Liver (tissue), 9 donors: Measurements from ENCODE around the gene ME2. TPM values are rescaled to one million over a fixed set of nuclear protein-coding genes. Genes with fewer than 3 reads are reported as not detected.

Experiments
- DNase-seq: peaks from one replicate; pipeline ENCODE4 v3.0.0-alpha.2; 2017; ENCODE audit warnings: low spot score
- H3K27ac ChIP-seq, 2 donors: one replicate each; pipeline ENCODE4 v1.7.0; 2013; ENCODE audit warnings: inconsistent platforms in 2 of 2, low read length in 2 of 2, control low read depth in 1 of 2, low read depth in 1 of 2, mild to moderate bottlenecking in 1 of 2
- H3K27me3 ChIP-seq, 4 donors: one replicate each; pipeline versions ENCODE4 v1.6.1 to v1.7.0; 2013; ENCODE audit warnings: low read length in 3 of 4, inconsistent platforms in 1 of 4, mild to moderate bottlenecking in 1 of 4, moderate library complexity in 1 of 4; ENCODE audit not compliant: control insufficient read depth in 4 of 4, insufficient read depth in 4 of 4
- H3K36me3 ChIP-seq, 4 donors: one replicate each; pipeline versions ENCODE4 v1.6.1 to v1.7.0; 2013; ENCODE audit warnings: low read length in 3 of 4, mild to moderate bottlenecking in 3 of 4, low read depth in 1 of 4, moderate library complexity in 1 of 4; ENCODE audit not compliant: control insufficient read depth in 4 of 4, insufficient read depth in 3 of 4
- H3K4me1 ChIP-seq, 4 donors: one replicate each; pipeline versions ENCODE4 v1.6.1 to v1.7.0; 2013; ENCODE audit warnings: low read length in 3 of 4, mild to moderate bottlenecking in 3 of 4, moderate library complexity in 1 of 4; ENCODE audit not compliant: control insufficient read depth in 4 of 4, insufficient read depth in 4 of 4
- H3K4me3 ChIP-seq, 3 donors: one replicate each; pipeline versions ENCODE4 v1.6.1 to v1.7.0; 2013; ENCODE audit warnings: low read length in 3 of 3, control low read depth in 1 of 3, low read depth in 1 of 3, mild to moderate bottlenecking in 1 of 3
- H3K9ac ChIP-seq, 2 donors: one replicate each; pipeline ENCODE4 v1.7.0; 2013; ENCODE audit warnings: low read length in 2 of 2, mild to moderate bottlenecking in 2 of 2, moderate library complexity in 2 of 2, control low read depth in 1 of 2, low read depth in 1 of 2
- H3K9me3 ChIP-seq, 4 donors: one replicate each; pipeline versions ENCODE4 v1.6.1 to v1.7.0; 2013; ENCODE audit warnings: low read length in 3 of 4; ENCODE audit not compliant: control insufficient read depth in 4 of 4
- EGR1 ChIP-seq, 2 donors: IDR thresholded peaks; 2 replicates each; pipeline ENCODE4 v1.6.1; 2016 to 2018; ENCODE audit warnings: antibody characterized with exemption in 2 of 2, low read depth in 2 of 2
- FOXA1 ChIP-seq: IDR thresholded peaks from 2 replicates; pipeline ENCODE4 v1.6.1; 2016; ENCODE audit warnings: antibody characterized with exemption
- GABPA ChIP-seq, 2 donors: IDR thresholded peaks in 1 of 2; conservative IDR thresholded peaks in 1 of 2; 2 replicates each; pipeline ENCODE4 v1.6.1; 2016; ENCODE audit warnings: antibody characterized with exemption in 2 of 2, mild to moderate bottlenecking in 1 of 2, moderate library complexity in 1 of 2
- HNF4A ChIP-seq, 2 donors: conservative IDR thresholded peaks; 2 replicates each; pipeline ENCODE4 v1.6.1; 2016; ENCODE audit warnings: antibody characterized with exemption in 2 of 2, mild to moderate bottlenecking in 2 of 2
- HNF4G ChIP-seq: IDR thresholded peaks from 2 replicates; pipeline ENCODE4 v1.6.1; 2016; ENCODE audit warnings: antibody characterized with exemption
- JUND ChIP-seq, 2 donors: IDR thresholded peaks; 2 replicates each; pipeline ENCODE4 v1.6.1; 2016; ENCODE audit warnings: antibody characterized with exemption in 2 of 2
- RAD21 ChIP-seq, 2 donors: IDR thresholded peaks; 2 replicates each; pipeline ENCODE4 v1.6.1; 2016; ENCODE audit warnings: antibody characterized with exemption in 2 of 2, mild to moderate bottlenecking in 2 of 2
- RXRA ChIP-seq, 2 donors: IDR thresholded peaks; 2 replicates each; pipeline ENCODE4 v1.6.1; 2017 to 2018; ENCODE audit warnings: antibody characterized with exemption in 2 of 2, mild to moderate bottlenecking in 1 of 2
- SP1 ChIP-seq: IDR thresholded peaks from 2 replicates; pipeline ENCODE4 v1.6.1; 2018; ENCODE audit warnings: antibody characterized with exemption, mild to moderate bottlenecking
- TAF1 ChIP-seq: conservative IDR thresholded peaks from 2 replicates; pipeline ENCODE4 v1.6.1; 2016; ENCODE audit warnings: antibody characterized with exemption, mild to moderate bottlenecking
- YY1 ChIP-seq: IDR thresholded peaks from 2 replicates; pipeline ENCODE4 v1.6.1; 2016; ENCODE audit warnings: antibody characterized with exemption, mild to moderate bottlenecking
- WGBS: extraction: QIAGEN DNeasy Blood & Tissue Kit; methylation state at CpG from one replicate; pipeline ENCODE4 v1.1.7; 2013; 5-methylcytosine and 5-hydroxymethylcytosine counted together
- polyA plus RNA-seq, 2 donors: library from polyadenylated mRNA; stranded (reverse) in 1 of 2; unstranded in 1 of 2; fragments of 200-250 nt in 1 of 2; fragments of >200 nt in 1 of 2; fragmentation: Nextera tagmentation in 1 of 2; extraction: Ambion mirVana in 1 of 2; gene quantifications; one replicate each; pipeline versions ENCODE4 v1.2.1 to v1.2.3, GENCODE V29; 2013 to 2015
- total RNA-seq, 2 donors: library from RNA; depleted of rRNA; stranded (reverse); fragments of >200 nt; gene quantifications; one replicate each; pipeline ENCODE4 v1.2.3, GENCODE V29; 2014
- TF ChIP-seq, protein P1 (sequence below): IDR thresholded peaks from 2 replicates; pipeline ENCODE4 v1.6.1; 2016; ENCODE audit warnings: antibody characterized with exemption
- TF ChIP-seq, protein P2 (sequence below): IDR thresholded peaks from 2 replicates; pipeline ENCODE4 v1.6.1; 2016; ENCODE audit warnings: antibody characterized with exemption, mild to moderate bottlenecking
- TF ChIP-seq, protein P3 (sequence below): IDR thresholded peaks from 2 replicates; pipeline ENCODE4 v1.6.1; 2016; ENCODE audit warnings: antibody characterized with exemption
- TF ChIP-seq, protein P4 (sequence below): fragments of 150-350 bp; IDR thresholded peaks from 2 replicates; pipeline ENCODE4 v1.5.1; 2017; ENCODE audit warnings: improper control_type of control experiment, low read depth, low read length; ENCODE audit not compliant: missing input control
- TF ChIP-seq, protein P5 (sequence below): IDR thresholded peaks from 2 replicates; pipeline ENCODE4 v1.6.1; 2016; ENCODE audit warnings: antibody characterized with exemption
- donor health status: healthy.
- donor health status: healthy.
- donor health status: healthy.
- donor health status: healthy.
- donor health status: healthy.

The ME2 gene
- total and polyA plus RNA-seq, 4 donors: 9.0 to 33.8 (median 16.1) TPM

DNA sequence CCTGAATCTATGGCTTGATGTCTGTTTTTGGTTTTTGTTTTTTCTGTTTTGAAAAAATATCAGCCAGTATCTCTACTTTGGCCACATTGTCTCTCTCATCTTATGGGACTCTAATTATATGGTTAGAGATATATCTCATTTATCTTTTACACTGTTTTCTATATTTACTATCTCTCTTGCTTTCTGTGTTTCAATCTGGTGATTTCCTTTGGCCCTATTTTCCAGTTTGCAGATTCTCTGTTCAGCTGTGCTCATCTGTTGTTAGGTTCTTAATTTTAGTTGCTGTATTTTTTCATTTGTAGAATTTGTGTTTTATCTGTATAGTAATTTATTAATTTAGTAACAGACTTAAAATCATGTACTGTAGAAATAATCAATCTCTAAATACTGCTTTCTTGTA, 47.6 kb downstream of the ME2 start:
- TF ChIP-seq, protein P1, sequence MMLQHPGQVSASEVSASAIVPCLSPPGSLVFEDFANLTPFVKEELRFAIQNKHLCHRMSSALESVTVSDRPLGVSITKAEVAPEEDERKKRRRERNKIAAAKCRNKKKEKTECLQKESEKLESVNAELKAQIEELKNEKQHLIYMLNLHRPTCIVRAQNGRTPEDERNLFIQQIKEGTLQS: no peak
- TF ChIP-seq, protein P2, sequence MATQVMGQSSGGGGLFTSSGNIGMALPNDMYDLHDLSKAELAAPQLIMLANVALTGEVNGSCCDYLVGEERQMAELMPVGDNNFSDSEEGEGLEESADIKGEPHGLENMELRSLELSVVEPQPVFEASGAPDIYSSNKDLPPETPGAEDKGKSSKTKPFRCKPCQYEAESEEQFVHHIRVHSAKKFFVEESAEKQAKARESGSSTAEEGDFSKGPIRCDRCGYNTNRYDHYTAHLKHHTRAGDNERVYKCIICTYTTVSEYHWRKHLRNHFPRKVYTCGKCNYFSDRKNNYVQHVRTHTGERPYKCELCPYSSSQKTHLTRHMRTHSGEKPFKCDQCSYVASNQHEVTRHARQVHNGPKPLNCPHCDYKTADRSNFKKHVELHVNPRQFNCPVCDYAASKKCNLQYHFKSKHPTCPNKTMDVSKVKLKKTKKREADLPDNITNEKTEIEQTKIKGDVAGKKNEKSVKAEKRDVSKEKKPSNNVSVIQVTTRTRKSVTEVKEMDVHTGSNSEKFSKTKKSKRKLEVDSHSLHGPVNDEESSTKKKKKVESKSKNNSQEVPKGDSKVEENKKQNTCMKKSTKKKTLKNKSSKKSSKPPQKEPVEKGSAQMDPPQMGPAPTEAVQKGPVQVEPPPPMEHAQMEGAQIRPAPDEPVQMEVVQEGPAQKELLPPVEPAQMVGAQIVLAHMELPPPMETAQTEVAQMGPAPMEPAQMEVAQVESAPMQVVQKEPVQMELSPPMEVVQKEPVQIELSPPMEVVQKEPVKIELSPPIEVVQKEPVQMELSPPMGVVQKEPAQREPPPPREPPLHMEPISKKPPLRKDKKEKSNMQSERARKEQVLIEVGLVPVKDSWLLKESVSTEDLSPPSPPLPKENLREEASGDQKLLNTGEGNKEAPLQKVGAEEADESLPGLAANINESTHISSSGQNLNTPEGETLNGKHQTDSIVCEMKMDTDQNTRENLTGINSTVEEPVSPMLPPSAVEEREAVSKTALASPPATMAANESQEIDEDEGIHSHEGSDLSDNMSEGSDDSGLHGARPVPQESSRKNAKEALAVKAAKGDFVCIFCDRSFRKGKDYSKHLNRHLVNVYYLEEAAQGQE: no peak
- TF ChIP-seq SP1 (no peak), RXRA (IDR thresholded peaks at IDR 0.05) (no peak), FOXA1 (no peak), HNF4G (no peak), JUND (IDR thresholded peaks at IDR 0.05) (no peak), HNF4A (conservative IDR thresholded peaks at IDR 0.05) (no peak), EGR1 (IDR thresholded peaks at IDR 0.05; ENCODE audit: low read depth in 2 of 2) (no peak), RAD21 (IDR thresholded peaks at IDR 0.05) (no peak)
- TF ChIP-seq, protein P3, sequence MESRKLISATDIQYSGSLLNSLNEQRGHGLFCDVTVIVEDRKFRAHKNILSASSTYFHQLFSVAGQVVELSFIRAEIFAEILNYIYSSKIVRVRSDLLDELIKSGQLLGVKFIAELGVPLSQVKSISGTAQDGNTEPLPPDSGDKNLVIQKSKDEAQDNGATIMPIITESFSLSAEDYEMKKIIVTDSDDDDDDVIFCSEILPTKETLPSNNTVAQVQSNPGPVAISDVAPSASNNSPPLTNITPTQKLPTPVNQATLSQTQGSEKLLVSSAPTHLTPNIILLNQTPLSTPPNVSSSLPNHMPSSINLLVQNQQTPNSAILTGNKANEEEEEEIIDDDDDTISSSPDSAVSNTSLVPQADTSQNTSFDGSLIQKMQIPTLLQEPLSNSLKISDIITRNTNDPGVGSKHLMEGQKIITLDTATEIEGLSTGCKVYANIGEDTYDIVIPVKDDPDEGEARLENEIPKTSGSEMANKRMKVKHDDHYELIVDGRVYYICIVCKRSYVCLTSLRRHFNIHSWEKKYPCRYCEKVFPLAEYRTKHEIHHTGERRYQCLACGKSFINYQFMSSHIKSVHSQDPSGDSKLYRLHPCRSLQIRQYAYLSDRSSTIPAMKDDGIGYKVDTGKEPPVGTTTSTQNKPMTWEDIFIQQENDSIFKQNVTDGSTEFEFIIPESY: no peak
- TF ChIP-seq, protein P4, sequence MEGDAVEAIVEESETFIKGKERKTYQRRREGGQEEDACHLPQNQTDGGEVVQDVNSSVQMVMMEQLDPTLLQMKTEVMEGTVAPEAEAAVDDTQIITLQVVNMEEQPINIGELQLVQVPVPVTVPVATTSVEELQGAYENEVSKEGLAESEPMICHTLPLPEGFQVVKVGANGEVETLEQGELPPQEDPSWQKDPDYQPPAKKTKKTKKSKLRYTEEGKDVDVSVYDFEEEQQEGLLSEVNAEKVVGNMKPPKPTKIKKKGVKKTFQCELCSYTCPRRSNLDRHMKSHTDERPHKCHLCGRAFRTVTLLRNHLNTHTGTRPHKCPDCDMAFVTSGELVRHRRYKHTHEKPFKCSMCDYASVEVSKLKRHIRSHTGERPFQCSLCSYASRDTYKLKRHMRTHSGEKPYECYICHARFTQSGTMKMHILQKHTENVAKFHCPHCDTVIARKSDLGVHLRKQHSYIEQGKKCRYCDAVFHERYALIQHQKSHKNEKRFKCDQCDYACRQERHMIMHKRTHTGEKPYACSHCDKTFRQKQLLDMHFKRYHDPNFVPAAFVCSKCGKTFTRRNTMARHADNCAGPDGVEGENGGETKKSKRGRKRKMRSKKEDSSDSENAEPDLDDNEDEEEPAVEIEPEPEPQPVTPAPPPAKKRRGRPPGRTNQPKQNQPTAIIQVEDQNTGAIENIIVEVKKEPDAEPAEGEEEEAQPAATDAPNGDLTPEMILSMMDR: no peak
- no peak for DNase-seq

DNA sequence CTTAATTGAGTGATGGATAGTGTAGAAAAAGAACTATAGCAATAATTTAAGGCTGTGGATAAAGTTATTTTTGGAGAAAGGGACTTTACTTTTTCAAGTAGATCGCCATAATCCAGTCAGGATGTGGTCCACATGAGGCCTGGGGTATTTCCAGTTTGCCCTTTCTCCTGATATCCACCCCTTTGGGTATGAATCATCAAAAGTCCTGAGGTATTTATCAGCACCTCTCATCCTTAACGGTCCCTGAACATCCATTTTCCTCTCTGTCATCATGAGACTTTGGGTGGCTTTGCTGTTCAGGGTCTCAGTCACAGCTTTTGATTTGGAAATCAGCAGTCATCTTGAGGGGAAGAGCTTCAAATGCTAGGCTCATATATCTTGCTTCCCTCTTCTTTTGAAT, 49.6 kb downstream of the ME2 start:
- no peaks in the 10 kb centered on the region for H3K4me1 ChIP-seq
- H3K4me3 ChIP-seq: no peak overlapping the region
- H3K27me3 ChIP-seq: no peaks in the 10 kb centered on the region
- no peaks in the 10 kb centered on the region for H3K9me3 ChIP-seq
- DNase-seq: no peak
- no peak overlapping the region for H3K27ac ChIP-seq
- no peak for TF ChIP-seq FOXA1
- no peak for TF ChIP-seq HNF4A (conservative IDR thresholded peaks at IDR 0.05)
- TF ChIP-seq, protein P4: no peak
- TF ChIP-seq, protein P1: no peak
- TF ChIP-seq TAF1: no peak
- TF ChIP-seq GABPA (IDR thresholded peaks at IDR 0.05 in 1 of 2, conservative IDR thresholded peaks at IDR 0.05 in 1 of 2): no peak
- TF ChIP-seq SP1: no peak
- TF ChIP-seq JUND (IDR thresholded peaks at IDR 0.05): no peak
- no peak for TF ChIP-seq EGR1 (IDR thresholded peaks at IDR 0.05; ENCODE audit: low read depth in 2 of 2)
- no peak for TF ChIP-seq YY1
- TF ChIP-seq HNF4G: no peak
- TF ChIP-seq, protein P5, sequence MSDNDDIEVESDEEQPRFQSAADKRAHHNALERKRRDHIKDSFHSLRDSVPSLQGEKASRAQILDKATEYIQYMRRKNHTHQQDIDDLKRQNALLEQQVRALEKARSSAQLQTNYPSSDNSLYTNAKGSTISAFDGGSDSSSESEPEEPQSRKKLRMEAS: no peak
- H3K9ac ChIP-seq: no peak overlapping the region
- 91% methylated on average over 2 of the region's 2 CpGs for WGBS
- peaks cover 0 to 22% (median 11%) of the 10 kb centered on the region in 4 donors for H3K36me3 ChIP-seq

More for the DNA sequence above, 47.6 kb downstream of the ME2 start:
- Histone ChIP-seq H3K4me1 (no peaks in the 10 kb centered on the region), H3K9me3 (no peaks in the 10 kb centered on the region), H3K4me3 (no peak overlapping the region), H3K36me3 (peaks cover 0 to 26% (median 14%) of the 10 kb centered on the region in 4 donors), H3K27ac (no peak overlapping the region), H3K27me3 (no peaks in the 10 kb centered on the region), H3K9ac (no peak overlapping the region)
